Measurements from ENCODE around the gene OOEP. TPM values are rescaled to one million over a fixed set of nuclear protein-coding genes. Genes with fewer than 3 reads are reported as not detected.
A peak's percentile ranks its signal among the peaks of the same experiment; 100 is the strongest.
"Not testable (repeated sequence)": the region's sequence is repeated elsewhere in the genome, so short reads cannot be mapped to it uniquely, and the experiment has no call there.

Gene OOEP
- total RNA-seq, 1 donor from 2014 or later: not detected

DNA sequence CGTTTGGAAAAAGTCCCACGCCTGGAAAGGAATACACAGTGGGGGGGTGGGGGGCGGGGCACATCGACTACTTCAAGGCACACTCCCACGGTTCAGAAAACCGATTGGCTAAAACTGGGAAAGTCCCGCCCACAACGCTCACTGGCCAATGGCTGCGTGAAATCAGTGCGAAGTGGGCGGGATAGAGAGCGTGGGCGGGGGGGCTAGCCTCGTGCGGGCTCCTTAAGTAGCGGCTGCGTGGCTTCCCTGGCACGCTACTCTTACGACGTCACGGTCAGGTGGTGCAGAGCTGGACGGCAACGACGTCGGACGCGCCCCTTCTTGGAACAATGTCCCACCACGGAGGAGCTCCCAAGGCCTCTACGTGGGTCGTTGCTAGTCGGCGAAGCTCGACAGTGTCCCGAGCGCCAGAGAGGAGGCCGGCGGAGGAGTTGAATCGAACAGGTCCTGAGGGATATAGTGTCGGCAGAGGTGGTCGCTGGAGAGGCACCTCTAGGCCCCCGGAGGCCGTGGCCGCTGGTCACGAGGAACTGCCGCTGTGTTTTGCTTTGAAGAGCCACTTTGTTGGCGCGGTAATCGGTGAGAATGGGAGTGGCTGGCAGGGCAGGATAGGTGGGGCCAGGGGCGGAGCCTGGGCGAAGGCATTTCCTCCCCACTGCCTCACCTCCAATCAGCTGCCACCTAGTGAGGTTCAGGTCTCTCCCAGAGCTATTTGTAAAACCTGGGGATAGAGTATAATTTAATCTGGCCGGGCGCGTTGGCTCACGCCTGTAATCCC lies 25.1 kb upstream of the OOEP start, which contains the start of gene DDX43:
Gene DDX43, plus strand, starts transcription at position 252 of the 778 bp plus-strand sequence. Its CDS starts 78 bp downstream, at position 330.
- peak; percentile 32 to 82 for DNase-seq (ENCODE audit: low spot score in 2 of 2)
- intact Hi-C loops (cut with DNase I): no loop called here
- Histone ChIP-seq H3K9me3 (no peaks in the 10 kb centered on the region), H3K36me3 (no peaks in the 10 kb centered on the region), H3K27me3 (no peaks in the 10 kb centered on the region), H3K4me3 (peak within 1 kb of the TSS in 1 of 2 donors; percentile 41), H3K4me1 (no peaks in the 10 kb centered on the region), H3K27ac (peak within 1 kb of the TSS; percentile 58 to 62)
- TF ChIP-seq, protein P1, sequence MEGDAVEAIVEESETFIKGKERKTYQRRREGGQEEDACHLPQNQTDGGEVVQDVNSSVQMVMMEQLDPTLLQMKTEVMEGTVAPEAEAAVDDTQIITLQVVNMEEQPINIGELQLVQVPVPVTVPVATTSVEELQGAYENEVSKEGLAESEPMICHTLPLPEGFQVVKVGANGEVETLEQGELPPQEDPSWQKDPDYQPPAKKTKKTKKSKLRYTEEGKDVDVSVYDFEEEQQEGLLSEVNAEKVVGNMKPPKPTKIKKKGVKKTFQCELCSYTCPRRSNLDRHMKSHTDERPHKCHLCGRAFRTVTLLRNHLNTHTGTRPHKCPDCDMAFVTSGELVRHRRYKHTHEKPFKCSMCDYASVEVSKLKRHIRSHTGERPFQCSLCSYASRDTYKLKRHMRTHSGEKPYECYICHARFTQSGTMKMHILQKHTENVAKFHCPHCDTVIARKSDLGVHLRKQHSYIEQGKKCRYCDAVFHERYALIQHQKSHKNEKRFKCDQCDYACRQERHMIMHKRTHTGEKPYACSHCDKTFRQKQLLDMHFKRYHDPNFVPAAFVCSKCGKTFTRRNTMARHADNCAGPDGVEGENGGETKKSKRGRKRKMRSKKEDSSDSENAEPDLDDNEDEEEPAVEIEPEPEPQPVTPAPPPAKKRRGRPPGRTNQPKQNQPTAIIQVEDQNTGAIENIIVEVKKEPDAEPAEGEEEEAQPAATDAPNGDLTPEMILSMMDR (IDR thresholded peaks at IDR 0.05): no peak

DNA sequence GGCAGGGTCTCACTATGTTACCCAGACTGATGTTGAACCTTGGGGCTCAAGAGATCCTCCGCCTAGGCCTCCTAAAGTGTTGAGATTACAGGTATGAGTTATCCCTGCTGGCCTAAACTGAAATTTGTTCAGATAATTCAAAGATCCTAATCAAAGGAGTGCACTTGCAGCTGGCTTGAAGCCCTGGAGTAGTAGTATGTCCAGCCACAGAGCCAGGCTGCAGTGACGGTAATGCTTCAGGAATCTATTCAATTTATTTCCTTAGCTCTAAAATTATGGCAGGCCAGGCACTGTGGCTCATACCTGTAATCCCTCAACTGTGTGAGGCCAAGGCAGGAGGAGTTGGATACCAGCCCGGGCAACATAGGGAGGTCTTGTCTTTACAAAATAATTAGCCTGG lies 23.6 kb upstream of the OOEP start:
- Histone ChIP-seq H3K27ac (peak overlapping the region in 1 of 2 donors; percentile 11), H3K9me3 (no peaks in the 10 kb centered on the region), H3K36me3 (no peaks in the 10 kb centered on the region), H3K4me1 (no peaks in the 10 kb centered on the region), H3K4me3 (no peak overlapping the region), H3K27me3 (no peaks in the 10 kb centered on the region)
- no peak for DNase-seq (ENCODE audit: low spot score in 2 of 2)
- TF ChIP-seq, protein P1 (IDR thresholded peaks at IDR 0.05): no peak
- intact Hi-C loops (cut with DNase I): no loop called here

DNA sequence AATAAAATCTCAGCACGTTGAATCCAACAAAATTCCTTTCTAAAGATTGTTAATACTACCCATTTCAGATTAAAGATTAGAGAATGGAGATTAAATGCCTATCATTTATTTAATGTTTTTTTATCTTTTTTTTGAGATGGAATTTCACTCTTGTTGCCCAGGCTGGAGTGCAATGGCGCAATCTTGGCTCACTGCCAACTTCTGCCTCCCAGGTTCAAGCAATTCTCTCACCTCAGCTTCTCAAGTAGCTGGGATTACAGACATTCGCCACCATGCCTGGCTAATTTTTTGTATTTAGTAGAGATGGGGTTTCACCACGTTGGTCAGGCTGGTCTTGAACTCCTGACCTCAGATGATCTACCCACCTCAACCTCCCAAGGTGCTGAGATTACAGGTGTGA lies 22.5 kb upstream of the OOEP start:
- H3K27ac ChIP-seq; H3K4me3 ChIP-seq; H3K27me3 ChIP-seq; H3K36me3 ChIP-seq; intact Hi-C loops (cut with DNase I); H3K9me3 ChIP-seq; DNase-seq (ENCODE audit: low spot score in 2 of 2); H3K4me1 ChIP-seq: not testable (repeated sequence)

GRCh38 chr6:73391675-73392074 lies 22.0 kb upstream of the OOEP start:
- DNase-seq (ENCODE audit: low spot score in 2 of 2): no peak
- intact Hi-C loops (cut with DNase I): no loop called here
- Histone ChIP-seq H3K27me3 (no peaks in the 10 kb centered on the region), H3K4me3 (no peak overlapping the region), H3K36me3 (no peaks in the 10 kb centered on the region), H3K27ac (no peak overlapping the region), H3K4me1 (no peaks in the 10 kb centered on the region), H3K9me3 (no peaks in the 10 kb centered on the region)
- TF ChIP-seq, protein P1 (IDR thresholded peaks at IDR 0.05): no peak

DNA sequence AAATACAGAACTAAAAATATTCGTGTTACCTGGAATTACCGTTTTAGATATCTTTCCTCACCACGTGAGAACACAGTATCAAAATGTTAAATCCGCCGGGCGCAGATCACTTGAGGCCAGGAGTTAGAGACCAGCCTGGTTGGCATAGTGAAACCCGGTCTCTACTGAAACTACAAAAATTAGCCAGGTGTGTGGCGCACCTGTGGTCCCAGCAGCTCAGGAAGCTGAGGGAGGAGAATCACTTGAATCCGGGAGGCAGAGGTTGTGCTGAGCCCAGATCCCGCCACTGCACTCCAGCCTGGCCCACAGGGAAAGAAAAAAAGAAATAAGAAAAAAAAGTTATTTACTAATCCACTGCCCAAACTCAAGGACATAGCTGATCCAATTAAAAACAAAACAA lies 20.2 kb upstream of the OOEP start:
- Histone ChIP-seq H3K27ac (no peak overlapping the region), H3K27me3 (no peaks in the 10 kb centered on the region), H3K9me3 (no peaks in the 10 kb centered on the region), H3K4me1 (no peaks in the 10 kb centered on the region), H3K36me3 (no peaks in the 10 kb centered on the region), H3K4me3 (no peak overlapping the region)
- DNase-seq (ENCODE audit: low spot score in 2 of 2): no peak
- TF ChIP-seq, protein P1 (IDR thresholded peaks at IDR 0.05): no peak
- intact Hi-C loops (cut with DNase I): loop anchor here (5.0 kb wide), 1 partner anchor 103 kb away; no protein-coding TSS in a partner anchor

DNA sequence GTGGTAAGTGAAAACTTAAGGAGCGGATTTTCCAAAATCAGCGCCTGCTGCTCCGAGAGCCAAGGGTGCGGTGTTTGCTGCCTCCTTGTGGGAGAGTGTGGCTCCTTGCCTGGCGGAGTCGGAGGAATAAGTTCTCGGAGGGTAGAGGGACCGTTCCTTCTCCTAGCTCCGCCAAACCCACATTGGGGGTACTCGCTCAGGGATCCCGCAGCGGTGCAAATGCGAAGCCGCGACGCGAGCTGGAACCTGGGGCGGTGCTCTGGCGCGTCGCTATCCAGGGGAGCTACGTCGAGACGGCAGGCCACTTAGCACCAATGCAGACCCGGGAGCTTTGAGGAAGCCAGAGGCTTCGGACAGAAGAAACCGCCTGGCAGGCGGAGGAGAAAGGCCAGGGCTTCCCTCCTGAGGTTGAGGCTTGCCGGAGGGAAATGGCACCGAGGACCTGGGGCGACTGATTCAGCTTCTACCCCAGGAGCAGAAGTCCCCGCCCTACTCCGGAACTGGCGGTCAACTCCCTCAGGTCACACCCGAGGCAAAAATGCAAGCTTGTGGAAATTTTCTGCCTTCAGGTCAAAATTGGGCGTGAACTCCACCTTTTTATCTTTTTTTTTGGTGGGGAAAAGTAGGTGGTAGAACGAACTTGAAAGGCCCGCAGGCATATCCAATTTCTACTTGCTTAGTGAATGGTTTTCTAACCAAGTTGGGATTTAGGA lies 19.3 kb upstream of the OOEP start:
- TF ChIP-seq, protein P1 (IDR thresholded peaks at IDR 0.05): peak; percentile 14 to 67 (median 52)
- Histone ChIP-seq H3K4me1 (no peaks in the 10 kb centered on the region), H3K27me3 (no peaks in the 10 kb centered on the region), H3K9me3 (no peaks in the 10 kb centered on the region), H3K36me3 (no peaks in the 10 kb centered on the region), H3K27ac (peak overlapping the region; percentile 58 to 78), H3K4me3 (peak overlapping the region; percentile 58 to 66)
- DNase-seq (ENCODE audit: low spot score in 2 of 2): peak in 1 of 2 donors; percentile 72
- intact Hi-C loops (cut with DNase I): loop anchor here (5.0 kb wide), 1 partner anchor 102 kb away; no protein-coding TSS in a partner anchor

Data from ascending aorta (tissue), 2 donors.